Glomerular visceral epithelial cell (primary cell): ENCODE results near the gene HOXD9.
A peak's percentile ranks its signal among the peaks of the same experiment; 100 is the strongest.

Experiments used
- DNase-seq: peaks from one replicate; pipeline ENCODE4 v3.0.0-alpha.2; 2016; ENCODE audit errors: extremely low spot score

HOXD9 gene

DNA sequence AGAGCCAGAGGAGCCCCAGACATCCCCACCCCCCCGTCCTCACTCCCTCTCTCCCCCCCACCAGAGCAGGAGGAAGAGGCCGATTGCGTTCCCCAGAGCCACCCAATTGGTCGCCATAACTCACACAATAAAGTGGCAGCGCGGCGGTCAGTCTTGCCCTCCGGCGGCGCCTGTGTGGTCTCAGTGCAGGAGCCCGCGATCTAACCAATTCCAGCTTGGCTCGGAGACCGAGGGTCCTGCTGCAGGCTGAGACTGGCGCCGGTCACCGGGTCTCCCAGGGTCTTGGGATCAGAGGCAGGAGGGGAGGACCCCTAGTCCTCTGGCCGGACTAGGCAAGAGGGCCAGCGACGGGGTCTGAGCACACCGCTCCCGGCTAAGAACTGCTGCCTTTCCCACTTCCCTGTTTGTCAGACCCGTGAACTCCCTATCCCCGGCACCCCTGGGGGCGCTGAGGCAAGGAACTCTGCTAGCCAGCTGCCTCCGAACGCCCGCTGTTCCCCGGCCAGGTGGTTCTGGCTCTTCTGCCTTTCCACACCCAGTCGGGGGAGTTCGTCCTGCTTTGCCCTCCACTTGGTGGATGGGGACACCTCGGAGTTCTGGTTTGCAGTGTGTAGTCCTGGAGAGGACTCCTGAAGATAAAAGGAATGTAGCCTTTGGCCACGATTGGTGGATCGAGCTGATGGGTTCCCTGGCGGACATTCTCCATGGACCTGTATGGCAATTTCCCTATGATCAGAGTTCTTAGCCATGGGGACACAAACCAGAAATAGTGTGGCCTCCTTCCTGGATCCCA is 24.0 kb upstream of the HOXD9 start:
- DNase-seq = no peak

DNA sequence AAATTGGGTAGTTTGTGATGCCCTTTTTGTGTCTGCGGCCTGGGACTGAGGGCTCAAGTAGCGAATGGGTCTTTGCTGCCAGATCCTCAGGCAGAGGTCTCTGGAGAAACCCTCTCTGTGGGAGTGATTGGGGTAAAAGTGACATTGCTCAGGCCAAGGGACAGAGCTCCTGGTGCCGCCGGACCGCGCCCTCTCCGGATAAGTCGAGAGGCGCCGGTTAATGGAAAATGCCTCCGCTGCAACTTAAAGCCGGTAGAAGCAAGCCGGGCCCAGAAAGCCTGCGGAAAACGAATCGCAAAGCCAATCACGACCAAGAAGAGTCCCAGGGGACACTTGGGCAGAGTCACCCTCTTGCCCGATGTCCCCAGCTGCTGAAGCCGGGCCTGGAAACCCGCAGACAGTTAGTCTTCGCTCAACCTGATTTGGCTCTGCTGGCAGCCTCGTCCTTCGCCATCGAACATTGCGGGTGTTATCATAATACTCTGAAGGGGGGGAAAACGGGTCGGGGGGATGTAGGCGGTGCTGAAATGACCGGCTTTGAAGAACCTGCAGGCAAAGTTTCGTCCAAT is 23.3 kb upstream of the HOXD9 start:
- no peak for DNase-seq

DNA sequence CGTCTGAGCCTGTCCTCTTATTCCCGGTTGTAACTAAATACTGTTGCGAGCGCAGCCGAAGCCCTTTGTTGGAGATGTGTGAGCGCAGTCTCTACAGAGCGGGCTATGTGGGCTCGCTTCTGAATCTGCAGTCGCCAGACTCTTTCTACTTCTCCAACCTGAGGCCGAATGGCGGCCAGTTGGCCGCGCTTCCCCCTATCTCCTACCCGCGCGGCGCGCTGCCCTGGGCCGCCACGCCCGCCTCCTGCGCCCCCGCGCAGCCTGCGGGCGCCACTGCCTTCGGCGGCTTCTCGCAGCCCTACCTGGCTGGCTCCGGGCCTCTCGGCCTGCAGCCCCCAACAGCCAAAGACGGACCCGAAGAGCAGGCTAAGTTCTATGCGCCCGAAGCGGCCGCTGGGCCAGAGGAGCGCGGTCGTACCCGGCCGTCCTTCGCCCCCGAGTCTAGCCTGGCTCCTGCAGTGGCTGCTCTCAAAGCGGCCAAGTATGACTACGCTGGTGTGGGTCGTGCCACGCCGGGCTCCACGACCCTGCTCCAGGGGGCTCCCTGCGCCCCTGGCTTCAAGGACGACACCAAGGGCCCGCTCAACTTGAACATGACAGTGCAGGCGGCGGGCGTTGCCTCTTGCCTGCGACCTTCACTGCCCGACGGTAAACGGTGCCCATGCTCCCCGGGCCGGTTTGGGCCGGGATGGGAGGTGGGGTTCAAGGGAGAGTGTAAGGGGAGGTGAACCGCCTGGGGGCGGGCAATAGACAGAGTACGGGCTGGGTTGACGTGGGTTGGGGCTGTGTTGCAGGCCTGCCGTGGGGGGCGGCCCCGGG is 22.6 kb upstream of the HOXD9 start, which contains the start of gene HOXD12:
Gene HOXD12 (plus strand): TSS at position 68 of the 819 bp plus-strand sequence. CDS start 7 bp downstream, at position 75.
- no peak for DNase-seq

DNA sequence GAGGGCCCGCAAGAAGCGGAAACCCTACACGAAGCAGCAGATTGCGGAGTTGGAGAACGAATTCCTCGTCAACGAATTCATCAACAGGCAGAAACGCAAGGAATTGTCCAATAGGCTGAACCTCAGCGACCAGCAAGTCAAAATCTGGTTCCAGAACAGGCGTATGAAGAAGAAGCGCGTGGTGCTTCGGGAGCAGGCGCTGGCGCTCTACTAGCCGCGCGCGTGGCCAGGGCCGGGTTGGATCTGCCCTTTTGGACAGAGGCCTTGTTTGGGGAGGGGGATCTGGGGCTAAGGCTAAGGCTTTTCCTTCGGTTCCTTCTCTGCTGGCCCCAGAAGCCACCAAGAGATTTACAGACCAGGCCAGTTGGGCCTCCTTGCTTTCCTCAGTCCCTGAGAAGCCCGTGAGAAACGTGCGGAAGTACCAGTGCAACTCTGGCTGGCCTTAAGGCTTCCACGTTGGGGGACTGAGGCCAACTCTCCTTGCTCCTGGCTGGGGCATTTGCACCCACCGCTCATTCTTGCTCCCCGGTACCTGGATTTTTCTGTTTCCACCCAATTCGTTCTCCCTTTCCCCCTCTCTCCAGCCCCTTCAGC is 21.9 kb upstream of the HOXD9 start:
- DNase-seq = no peak

DNA sequence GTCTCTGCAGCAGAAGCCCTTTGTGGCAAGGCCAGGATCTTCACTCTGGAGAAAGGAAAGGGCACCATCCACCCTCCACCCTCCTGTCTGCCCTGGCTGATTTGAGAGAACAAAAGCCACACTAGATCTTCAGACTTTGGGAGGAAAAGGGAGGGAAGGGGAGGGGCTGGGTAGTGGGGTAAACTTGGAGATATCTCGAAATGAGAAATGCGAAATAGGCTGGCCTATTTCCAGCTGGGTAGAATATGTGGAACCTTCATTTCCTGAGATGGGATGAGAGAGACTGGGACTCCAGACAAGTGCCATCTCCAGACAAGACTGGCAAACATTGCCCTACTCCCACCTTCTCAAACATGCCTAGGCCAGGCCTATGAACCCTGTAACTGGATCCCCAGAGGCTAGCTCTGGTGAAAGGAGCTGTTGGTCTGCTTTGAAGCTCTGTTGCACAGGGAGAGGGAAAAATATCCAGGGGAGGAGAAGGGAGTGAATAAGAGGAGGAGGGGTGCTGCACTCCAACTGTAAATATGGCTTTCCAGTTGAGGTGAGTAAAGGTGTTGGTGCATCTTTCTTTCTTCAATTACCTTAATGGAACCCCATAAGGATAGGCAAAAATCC is 21.2 kb upstream of the HOXD9 start:
- DNase-seq = no peak

DNA sequence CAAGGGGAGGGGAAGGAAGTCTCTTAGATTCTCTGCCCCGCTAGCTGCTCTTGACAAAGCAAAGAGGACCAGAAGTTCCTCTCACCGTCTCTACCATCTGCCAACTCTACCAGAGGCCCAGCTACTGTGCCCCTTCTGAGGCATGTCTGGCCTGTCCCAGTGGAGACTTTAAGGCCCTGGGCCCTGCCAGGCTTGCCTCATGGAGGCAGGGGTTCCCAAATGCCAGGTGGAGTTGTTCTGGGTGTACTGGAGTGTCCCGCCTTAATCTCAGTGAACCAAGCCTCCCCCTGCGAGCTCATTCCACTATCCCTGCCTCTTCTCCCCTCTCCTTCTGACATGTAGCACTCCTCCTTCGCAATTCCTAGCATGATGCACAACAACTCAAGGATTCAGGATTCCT is 20.7 kb upstream of the HOXD9 start:
- no peak for DNase-seq

DNA sequence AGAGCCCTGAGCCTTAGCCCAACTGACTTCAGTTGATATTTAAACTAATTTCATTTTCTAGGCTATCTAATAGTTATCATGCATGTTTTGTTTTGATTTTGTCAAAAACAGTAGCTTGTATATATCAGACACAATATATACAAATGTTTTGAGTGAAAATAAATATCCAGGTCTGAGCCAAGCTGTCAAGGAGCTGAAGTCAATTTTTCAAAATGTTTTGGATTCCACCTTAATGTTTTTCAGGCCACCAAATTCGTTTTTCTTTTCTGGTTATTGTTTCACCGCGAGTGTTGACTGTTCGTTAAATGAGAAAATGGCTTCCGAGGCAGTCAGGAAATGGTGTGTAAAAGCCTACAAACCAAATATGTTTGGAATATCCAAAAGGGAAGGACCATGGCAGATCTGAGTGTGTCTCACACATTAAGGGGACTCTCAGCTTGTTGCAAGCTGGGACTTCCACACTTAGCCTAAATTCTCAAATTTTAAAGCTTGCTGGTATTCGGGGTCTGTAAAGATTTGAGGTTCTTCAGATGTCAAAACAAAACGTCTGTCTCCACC is 20.1 kb upstream of the HOXD9 start:
- DNase-seq = no peak

DNA sequence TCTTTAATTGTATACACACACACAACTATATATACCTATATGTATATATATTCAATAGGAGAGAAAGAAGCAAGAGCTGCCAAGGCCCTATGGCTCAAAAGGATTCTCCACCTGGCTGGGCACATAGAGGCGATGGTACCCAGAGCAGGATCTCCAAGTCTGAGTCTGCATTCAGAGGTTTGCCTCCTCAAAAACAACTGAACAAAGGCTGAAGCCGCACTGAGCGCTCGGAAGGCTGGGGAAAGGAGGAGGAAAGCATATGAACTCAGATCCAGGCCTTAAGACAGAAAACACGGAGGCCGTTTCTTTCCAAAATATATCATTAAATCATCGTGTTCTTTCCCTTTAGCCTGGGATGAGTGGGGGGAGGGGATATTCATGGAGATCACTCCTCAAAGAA is 19.3 kb upstream of the HOXD9 start:
- no peak for DNase-seq

DNA sequence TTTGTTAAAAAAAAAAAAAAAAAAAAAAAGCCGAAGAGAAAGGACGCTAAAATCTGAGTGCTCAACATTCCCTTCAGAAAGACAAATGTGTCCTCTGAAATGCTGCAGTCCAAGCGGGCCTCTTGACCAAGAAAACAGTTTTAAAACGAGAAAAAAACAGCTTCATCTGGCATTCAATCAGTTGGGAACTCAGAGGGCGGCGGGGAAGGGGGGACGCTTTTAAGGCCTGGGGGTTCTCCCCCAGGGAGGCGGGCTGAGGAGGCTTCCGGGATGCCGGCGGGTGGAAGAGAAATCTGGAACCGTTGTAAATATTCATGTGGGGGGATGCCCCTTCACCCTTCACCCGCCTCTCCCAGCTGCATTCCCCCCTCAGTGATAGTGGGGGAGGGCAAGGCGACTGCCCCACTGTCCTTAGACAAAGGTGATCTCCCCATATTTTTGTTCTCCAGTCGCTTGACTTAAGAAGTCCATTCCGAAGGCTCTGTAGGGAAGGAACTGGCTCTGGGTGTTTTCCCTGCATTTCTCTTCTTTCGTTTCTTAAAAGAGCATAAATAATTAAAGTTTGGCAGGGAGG is 18.7 kb upstream of the HOXD9 start:
- no peak for DNase-seq

DNA sequence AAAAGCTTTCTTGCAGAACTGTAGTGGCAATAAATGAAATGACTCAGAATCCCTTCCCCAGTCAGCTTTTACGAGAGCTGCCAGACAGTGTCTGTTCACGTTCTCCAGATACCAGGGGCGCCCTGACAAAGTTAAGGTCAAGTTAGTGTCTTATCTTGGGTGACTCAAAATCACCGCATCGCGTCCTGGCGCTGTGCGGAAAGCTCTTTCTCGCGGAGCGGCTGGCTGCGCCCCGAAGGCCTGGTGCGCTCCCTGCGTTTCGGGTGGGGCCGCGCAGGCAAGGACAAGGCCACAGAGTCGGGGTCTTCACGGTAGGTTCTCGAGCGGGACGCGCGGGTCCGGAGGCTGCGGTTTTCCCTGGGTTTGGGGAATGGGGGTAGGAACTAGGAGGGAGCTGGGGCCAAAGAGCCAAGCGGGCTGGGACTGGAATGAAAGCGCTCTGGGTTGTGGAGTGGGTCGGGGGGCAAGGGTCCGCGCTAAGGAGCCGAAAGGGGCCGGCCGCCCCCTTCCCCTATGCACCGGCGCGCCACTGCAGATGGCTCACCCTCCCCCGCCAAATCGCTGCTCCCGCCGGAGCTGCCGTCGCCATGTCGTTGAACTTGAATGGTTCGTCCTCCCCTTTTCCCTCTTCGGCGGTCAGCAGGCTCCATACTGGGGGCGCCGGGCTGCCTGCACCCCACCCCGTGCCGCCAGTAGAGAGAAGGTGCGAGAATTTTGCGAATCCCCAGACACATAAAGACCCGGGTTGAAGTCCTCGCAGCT is 18.0 kb upstream of the HOXD9 start:
- peak; percentile 75 for DNase-seq

DNA sequence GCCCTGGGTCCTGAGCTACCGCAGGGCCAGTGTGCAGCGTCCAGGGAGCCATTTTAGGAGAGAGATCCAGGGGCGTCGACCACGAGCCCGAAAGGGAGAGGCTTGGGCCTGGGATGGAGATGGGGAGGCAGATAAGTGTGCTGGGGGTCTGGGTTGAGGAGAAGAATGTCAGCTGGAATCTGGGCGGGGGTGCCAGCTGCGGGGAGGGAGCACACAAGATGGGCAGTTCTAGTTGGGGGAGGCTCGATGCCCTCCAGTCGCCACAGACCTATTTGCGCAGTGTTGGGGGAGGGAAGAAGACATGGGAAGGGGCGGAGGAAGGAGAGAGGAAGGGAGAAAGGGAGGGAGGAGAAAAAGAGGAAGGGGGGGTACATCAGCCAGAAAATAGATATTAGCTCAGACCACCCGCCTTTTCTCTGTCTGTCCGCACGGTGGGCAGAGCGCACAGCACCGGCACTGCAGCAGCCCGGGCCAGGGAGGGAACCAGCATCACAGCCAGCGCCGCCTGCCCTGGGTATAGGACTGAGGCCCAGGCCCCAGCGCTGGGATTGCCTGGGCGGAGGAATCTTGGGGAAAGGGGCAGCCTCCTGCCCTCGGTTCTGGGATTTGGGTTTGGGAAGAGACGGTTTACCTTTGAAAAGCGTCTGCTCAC is 17.3 kb upstream of the HOXD9 start:
- DNase-seq = no peak

DNA sequence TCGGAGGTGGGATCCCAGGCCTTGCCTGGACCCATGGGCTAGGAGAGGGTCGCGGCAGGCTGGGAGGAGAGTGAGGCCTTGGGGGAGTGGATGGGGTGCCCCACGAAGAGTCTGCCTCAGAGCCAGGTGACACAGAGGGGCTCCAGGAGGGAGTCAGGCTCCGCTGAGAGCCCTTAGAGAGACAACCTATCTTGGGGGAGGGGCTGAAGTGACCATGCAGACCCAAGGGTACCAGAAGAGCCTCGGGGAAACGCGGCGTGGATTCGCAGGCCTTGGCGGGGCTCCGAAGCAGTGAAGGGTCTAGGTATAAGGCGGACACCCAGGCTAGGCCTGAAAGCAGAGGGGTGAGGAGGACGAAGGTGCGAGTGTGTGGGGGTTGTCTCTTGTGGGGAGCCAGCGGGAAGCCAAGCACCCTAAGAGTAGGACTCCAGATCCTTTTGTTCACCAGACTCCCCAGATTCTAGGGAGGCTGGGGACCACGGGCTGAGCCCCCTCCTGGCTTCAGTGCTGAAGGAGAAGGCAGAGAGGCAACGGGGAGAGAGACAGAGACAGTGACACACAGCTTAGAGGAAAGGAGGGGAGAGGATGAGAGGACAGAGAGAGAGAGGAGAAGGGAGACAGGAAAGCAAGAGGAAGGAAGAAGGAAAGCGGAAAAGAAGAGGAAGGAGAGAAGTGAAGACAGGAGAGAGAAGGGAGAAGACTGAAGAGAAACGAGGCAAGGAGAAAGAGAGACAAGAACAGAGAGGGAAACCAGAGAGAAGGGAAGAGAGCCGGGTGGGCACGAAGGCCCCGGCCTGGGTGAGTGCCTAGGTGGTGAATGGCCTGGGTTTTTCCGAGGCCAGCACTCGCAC is 16.6 kb upstream of the HOXD9 start:
- DNase-seq = no peak

DNA sequence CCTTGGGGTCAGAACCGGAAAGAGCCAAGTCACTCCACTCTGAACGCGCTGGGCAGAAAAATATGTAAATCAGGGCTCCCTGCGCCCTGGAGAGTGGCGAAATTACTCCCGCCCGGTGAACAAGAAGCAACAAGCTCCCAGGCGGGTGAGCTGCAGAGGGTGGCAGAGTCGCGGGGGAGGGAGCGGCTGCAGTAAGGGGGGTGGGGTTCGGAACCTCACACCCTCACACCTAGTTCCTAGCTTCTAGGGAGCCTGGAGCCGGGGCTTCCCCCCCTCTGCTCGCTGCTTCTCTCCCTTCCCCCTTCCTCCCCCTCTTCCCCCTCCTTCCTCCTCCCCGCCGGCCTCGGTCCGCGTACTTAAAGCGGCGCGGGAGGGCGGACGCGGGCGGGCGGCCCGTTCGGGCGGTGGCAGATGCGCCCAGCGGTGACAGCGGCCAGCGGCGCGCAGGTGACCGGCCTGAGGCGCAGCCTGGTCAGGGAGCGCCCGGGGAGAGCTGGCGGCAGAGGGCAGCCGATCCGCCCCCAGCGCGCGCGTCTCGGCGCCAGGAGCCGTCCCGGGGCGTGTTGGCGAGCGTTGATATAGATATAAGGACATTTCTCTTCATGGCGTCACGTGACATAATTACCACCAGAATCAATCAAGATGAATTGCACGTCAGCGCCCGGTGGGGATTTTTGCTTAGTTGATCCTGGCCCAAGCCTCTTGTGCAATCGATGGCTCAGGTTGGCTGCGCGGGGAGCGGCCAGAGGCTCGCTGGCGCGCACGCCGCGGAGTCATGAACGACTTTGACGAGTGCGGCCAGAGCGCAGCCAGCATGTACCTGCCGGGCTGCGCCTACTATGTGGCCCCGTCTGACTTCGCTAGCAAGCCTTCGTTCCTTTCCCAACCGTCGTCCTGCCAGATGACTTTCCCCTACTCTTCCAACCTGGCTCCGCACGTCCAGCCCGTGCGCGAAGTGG is 15.7 kb upstream of the HOXD9 start, which contains the start of gene HOXD11:
Gene HOXD11 (plus strand): TSS at position 700 of the 959 bp plus-strand sequence. CDS start 76 bp downstream, at position 776.
- DNase-seq = peak; percentile 72

DNA sequence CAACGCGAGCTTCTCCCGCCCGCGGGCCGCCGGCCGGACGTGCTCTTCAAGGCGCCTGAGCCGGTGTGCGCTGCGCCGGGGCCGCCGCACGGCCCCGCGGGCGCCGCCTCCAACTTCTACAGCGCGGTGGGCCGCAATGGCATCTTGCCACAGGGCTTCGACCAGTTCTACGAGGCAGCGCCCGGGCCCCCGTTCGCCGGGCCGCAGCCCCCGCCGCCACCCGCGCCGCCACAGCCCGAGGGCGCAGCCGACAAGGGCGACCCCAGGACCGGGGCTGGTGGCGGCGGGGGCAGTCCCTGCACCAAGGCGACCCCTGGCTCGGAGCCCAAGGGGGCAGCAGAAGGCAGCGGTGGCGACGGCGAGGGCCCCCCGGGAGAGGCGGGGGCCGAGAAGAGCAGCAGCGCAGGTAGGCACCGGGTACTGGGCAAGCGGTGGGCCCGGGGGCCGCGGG is 14.8 kb upstream of the HOXD9 start:
- DNase-seq = no peak

DNA sequence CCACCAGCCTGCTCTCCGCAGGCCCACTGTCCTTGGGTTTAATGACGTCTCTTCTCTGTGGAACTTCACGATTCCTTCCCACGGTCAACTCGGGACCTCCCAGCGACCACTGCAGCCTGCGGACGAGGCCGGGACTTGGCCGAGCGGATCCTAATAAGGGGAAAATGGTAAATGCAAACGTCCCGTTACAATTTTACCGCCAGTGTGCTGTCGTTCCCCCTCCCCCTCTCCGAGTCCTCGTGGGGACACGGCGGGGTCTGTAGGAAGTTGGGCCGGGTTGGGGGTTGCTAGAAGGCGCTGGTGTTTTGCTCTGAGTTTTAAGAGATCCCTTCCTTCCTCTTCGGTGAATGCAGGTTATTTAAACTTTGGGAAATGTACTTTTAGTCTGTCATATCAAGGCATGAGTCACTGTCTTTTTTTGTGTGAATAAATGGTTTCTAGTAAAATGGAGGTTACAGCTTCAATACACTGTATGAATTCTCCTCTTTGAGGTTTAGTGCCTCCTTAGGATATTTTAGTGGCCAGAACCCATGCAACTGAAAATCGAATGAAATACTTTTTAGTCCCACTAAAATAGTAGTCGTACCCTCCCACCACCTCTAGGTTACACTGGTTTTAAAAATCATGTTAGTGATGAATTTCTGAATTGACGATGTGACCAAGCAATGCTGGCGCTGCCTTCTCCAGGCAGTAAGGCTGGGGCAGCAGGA is 13.2 kb upstream of the HOXD9 start:
- no peak for DNase-seq

DNA sequence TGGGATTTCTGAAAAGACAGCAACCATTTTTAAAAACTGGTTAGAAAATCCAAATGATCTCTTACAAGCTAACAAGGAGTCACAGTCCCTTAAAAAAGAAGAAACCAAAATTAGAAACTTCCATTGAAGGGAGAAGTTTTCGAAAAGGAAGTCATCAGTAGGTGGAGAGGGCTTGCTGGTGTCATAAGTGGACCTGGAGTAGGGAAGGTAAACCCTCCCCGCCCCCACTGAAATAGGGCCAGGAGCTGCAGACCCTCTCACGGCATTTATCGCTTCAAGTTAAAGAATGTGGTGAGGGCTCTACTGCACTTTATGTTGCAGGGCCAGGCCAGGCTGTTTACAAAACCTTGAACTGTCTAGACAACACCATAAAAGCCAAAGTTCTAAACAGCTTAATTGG is 12.6 kb upstream of the HOXD9 start:
- no peak for DNase-seq
